ENCODE results near the gene GFER. TPM values are rescaled to one million over a fixed set of nuclear protein-coding genes. Genes with fewer than 3 reads are reported as not detected.

The GFER gene
- total RNA-seq, 4 donors from 2014 or later, result 13.4 to 20.2 (median 18.1) TPM

DNA sequence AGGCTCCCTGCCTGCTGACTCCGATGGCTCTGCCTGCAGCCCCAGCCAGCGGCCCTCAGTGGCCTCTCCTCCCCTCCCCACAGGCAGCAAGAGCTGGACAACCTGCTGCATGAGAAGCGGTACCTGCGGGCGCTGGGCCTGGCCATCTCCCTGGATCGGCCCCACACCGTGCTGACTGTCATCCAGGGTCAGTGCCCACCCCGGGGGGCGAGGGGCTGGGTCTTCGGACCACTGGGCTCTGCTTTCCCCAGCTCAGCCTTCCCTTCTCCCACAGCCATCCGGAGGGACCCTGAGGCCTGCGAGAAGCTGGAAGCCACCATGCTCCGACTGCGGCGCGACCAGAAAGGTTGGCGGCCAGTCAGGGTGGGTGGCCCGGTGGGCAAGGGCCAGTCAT is 6.1 kb upstream of the GFER start:
- no peak overlapping the region for H3K4me3 ChIP-seq
- H3K36me3 ChIP-seq, result peaks cover 0 to 58% (median 36%) of the 10 kb centered on the region in 3 donors
- H3K9me3 ChIP-seq, result no peaks in the 10 kb centered on the region
- peaks cover 0 to 33% (median 13%) of the 10 kb centered on the region in 4 donors for H3K4me1 ChIP-seq
- no peak for DNase-seq (ENCODE audit: low spot score in 2 of 2)
- WGBS, 2 donors, result 90% methylated on average over 17 of the region's 18 CpGs; no CpG with 5 or more reads in 1 of the 2 donors
- H3K27me3 ChIP-seq, result peaks cover 0 to 53% of the 10 kb centered on the region in 2 donors
- no peak for TF ChIP-seq EP300 (IDR thresholded peaks at IDR 0.05)
- H3K27ac ChIP-seq, result no peak overlapping the region

DNA sequence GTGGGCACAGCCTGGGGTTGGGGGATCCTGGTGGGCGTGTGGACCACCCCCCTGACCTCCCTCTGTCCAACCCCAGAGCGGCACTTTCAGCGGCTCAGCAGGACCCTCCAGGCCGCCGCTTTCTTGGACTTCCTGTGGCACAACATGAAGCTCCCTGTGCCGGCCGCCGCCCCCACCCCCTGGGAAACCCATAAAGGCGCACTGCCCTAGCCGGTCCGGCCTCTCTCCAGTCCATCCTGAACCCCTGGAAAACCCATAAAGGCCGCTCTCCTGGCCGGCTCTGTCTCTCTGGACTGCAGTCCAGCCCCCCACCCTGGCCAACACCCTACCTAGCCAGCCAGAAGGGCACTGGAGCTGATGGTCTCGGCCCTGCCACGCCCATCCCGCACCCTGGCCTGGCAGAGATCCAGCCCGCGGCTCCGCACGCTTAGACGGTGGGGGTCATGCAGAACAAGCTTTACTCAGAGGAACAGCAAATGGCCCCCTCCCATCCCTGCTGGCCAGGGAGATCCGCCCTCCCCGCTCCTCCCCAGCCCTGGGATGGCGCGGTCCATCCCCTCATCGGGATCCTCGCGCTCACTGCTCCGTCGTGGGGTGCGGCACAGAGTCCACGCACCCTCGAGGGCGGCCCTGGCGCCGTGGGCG is 5.4 kb upstream of the GFER start:
- 75 to 78% methylated on average over 30 to 36 of the region's 37 CpGs for WGBS, 2 donors
- Histone ChIP-seq H3K4me1 (peaks cover 0 to 33% (median 11%) of the 10 kb centered on the region in 4 donors), H3K9me3 (no peaks in the 10 kb centered on the region), H3K27me3 (peaks cover 0 to 55% of the 10 kb centered on the region in 2 donors), H3K4me3 (peak overlapping the region in 1 of 4 donors; percentile 21), H3K36me3 (peaks cover 0 to 58% (median 36%) of the 10 kb centered on the region in 3 donors), H3K27ac (peak overlapping the region in 1 of 4 donors; percentile 53)
- DNase-seq (ENCODE audit: low spot score in 2 of 2), result no peak
- TF ChIP-seq, protein P1, sequence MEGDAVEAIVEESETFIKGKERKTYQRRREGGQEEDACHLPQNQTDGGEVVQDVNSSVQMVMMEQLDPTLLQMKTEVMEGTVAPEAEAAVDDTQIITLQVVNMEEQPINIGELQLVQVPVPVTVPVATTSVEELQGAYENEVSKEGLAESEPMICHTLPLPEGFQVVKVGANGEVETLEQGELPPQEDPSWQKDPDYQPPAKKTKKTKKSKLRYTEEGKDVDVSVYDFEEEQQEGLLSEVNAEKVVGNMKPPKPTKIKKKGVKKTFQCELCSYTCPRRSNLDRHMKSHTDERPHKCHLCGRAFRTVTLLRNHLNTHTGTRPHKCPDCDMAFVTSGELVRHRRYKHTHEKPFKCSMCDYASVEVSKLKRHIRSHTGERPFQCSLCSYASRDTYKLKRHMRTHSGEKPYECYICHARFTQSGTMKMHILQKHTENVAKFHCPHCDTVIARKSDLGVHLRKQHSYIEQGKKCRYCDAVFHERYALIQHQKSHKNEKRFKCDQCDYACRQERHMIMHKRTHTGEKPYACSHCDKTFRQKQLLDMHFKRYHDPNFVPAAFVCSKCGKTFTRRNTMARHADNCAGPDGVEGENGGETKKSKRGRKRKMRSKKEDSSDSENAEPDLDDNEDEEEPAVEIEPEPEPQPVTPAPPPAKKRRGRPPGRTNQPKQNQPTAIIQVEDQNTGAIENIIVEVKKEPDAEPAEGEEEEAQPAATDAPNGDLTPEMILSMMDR (IDR thresholded peaks at IDR 0.05), result no peak
- TF ChIP-seq EP300 (IDR thresholded peaks at IDR 0.05) (no peak), POLR2A (IDR thresholded peaks at IDR 0.05) (no peak)

DNA sequence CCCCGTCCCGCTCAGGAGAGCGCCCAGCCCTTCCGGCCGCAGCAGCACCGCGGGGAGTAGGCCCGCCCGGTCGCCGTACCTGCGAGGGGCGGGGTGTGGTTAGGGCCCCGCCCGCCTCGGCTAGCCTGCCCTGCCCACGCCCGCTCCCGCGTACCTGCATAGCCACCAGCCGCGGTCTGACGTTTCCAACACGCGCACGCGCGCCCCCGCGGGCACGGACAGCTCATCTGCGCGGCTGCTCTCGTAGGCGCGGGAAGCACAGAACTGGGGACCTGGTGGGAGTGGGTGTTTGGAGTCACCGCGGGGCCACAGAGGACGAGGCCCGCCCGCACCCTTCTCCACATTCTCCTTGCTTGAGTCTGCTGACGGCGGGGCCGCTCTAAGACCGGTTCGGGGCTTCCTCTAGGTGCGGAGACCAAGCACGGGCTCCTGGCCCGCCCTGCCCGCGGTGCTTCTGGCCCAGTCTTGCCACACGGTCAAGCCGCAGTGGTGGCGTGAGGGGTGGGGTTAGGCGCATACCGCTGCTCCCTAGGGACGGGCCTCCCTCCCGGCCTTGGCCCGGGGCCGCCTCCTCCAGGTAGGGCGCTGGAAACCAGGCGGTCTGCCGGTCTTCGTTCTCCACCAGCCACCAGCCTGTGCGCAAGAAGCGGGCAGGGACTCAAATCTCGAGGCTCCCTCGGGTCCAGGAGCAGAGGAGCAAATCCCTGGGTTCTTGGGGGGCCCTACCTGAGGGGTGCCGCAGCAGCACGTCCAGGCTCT is 4.5 kb upstream of the GFER start:
- Histone ChIP-seq H3K4me3 (peak overlapping the region in 1 of 4 donors; percentile 21), H3K4me1 (peaks cover 0 to 32% (median 14%) of the 10 kb centered on the region in 4 donors), H3K36me3 (peaks cover 0 to 51% (median 31%) of the 10 kb centered on the region in 3 donors), H3K27me3 (peaks cover 0 to 55% of the 10 kb centered on the region in 2 donors), H3K9me3 (no peaks in the 10 kb centered on the region), H3K27ac (peak overlapping the region in 1 of 4 donors; percentile 53)
- TF ChIP-seq POLR2A (IDR thresholded peaks at IDR 0.05) (no peak), EP300 (IDR thresholded peaks at IDR 0.05) (no peak)
- TF ChIP-seq, protein P1 (IDR thresholded peaks at IDR 0.05), result no peak
- 24 to 27% methylated on average over 11 to 56 of the region's 70 CpGs for WGBS, 2 donors
- no peak for DNase-seq (ENCODE audit: low spot score in 2 of 2)

DNA sequence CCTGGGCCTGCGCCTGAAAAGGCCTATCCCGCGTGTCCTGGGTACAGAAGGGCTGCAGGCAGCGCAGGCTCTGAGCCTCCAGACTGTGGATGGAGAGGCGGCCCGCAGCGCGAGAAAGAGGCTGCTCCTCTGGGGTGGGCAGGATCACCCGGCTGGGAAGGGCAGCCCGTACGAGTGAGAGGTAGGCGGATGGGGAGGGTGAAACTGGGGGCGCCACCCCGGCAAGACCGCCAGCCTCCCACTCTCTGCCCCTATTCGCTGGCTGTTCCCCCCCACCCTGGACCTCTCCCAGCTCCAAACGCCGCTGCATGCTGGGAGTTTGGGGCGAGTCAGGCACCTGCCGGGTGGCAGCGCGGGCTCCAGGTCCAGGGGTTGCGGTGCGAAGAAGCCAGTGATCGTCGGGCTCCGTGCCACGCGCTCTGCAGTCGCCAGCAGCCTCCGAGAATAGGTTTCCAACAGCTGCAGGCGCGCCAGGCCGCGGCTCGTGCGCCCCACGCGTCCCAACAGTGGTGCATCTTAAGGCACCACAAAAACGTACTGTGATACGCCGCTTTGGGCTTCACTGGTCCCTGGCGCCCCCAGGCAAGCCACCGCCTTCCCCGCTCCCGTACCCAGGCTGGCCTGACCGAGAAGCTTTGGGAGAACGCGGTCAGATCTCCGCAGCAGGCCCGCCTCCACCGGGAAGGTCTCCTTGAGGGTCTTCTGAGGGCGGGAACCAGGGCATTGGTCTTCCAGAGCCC is 3.8 kb upstream of the GFER start:
- Histone ChIP-seq H3K27me3 (peaks cover 0 to 55% of the 10 kb centered on the region in 2 donors), H3K9me3 (no peaks in the 10 kb centered on the region), H3K36me3 (peaks cover 0 to 44% (median 28%) of the 10 kb centered on the region in 3 donors), H3K4me1 (peaks cover 0 to 40% (median 21%) of the 10 kb centered on the region in 4 donors), H3K27ac (no peak overlapping the region), H3K4me3 (no peak overlapping the region)
- no peak for TF ChIP-seq EP300 (IDR thresholded peaks at IDR 0.05)
- TF ChIP-seq, protein P1 (IDR thresholded peaks at IDR 0.05), result no peak
- no peak for TF ChIP-seq POLR2A (IDR thresholded peaks at IDR 0.05)
- DNase-seq (ENCODE audit: low spot score in 2 of 2), result no peak
- 6 to 10% methylated on average over 33 to 40 of the region's 53 CpGs for WGBS, 2 donors

DNA sequence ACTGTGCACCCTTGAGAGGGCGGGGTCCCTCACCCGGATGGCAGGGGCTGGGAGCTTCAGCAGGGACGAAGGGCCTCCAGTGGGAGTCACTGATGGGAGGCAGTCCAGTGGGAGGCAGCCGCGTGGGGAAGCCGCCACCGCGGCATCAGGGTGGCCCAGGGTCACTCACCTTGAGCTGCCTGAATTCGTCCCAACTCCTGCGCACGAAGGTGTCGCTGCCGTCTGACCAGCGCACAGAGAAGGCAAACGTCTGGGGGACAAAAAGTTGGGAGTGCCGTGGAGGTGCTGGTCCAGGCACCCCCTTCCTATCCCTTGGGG is 3.3 kb upstream of the GFER start:
- DNase-seq (ENCODE audit: low spot score in 2 of 2), result no peak
- peaks cover 0 to 44% (median 24%) of the 10 kb centered on the region in 3 donors for H3K36me3 ChIP-seq
- no peaks in the 10 kb centered on the region for H3K9me3 ChIP-seq
- H3K27me3 ChIP-seq, result peaks cover 0 to 55% of the 10 kb centered on the region in 2 donors
- H3K27ac ChIP-seq, result no peak overlapping the region
- 12 to 23% methylated on average over 13 to 16 of the region's 16 CpGs for WGBS, 2 donors
- no peak overlapping the region for H3K4me3 ChIP-seq
- H3K4me1 ChIP-seq, result peaks cover 0 to 45% (median 24%) of the 10 kb centered on the region in 4 donors
- TF ChIP-seq, protein P1 (IDR thresholded peaks at IDR 0.05), result no peak
- TF ChIP-seq EP300 (IDR thresholded peaks at IDR 0.05) (no peak), POLR2A (IDR thresholded peaks at IDR 0.05) (no peak)

Data from tibial nerve (tissue), 4 donors.